GM19372 (cell line): ENCODE data around the gene CLIP4.

Experiments used
- ATAC-seq: cut with Tn5 transposase; IDR thresholded peaks from one replicate; pipeline ENCODE4 v1.9.1; 2021; ENCODE audit warnings: mild to moderate bottlenecking, low read depth, moderate library complexity; ENCODE audit not compliant: unreplicated experiment

CLIP4 gene

GRCh38 chr2:29130295-29130694 is 15.1 kb downstream of the CLIP4 start:
- ATAC-seq = peak; percentile 62

- no peak for ATAC-seq
Measured at GRCh38 chr2:29134933-29135332, 19.7 kb downstream of the CLIP4 start.

- ATAC-seq = no peak
Measured at GRCh38 chr2:29139152-29139551, 23.9 kb downstream of the CLIP4 start.

- ATAC-seq = no peak
Measured at GRCh38 chr2:29139731-29140130, 24.5 kb downstream of the CLIP4 start.

GRCh38 chr2:29143657-29144056 is 28.4 kb downstream of the CLIP4 start:
- ATAC-seq = no peak

- ATAC-seq = no peak
Measured at GRCh38 chr2:29146197-29146596, 31.0 kb downstream of the CLIP4 start.

- ATAC-seq = no peak
Measured at GRCh38 chr2:29147963-29148362, 32.7 kb downstream of the CLIP4 start.

- ATAC-seq = no peak
Measured at GRCh38 chr2:29154610-29155009, 39.4 kb downstream of the CLIP4 start.

- no peak for ATAC-seq
Measured at GRCh38 chr2:29155578-29155977, 40.4 kb downstream of the CLIP4 start.

GRCh38 chr2:29157131-29157530 is 41.9 kb downstream of the CLIP4 start:
- ATAC-seq = no peak

- no peak for ATAC-seq
Measured at GRCh38 chr2:29159125-29159524, 43.9 kb downstream of the CLIP4 start.

GRCh38 chr2:29160184-29160583 is 45.0 kb downstream of the CLIP4 start:
- no peak for ATAC-seq

GRCh38 chr2:29162204-29162928 is 47.2 kb downstream of the CLIP4 start:
- no peak for ATAC-seq

GRCh38 chr2:29164091-29164846 is 49.1 kb downstream of the CLIP4 start:
- no peak for ATAC-seq

GRCh38 chr2:29165362-29166241 is 50.4 kb downstream of the CLIP4 start:
- ATAC-seq = no peak

- no peak for ATAC-seq
Measured at GRCh38 chr2:29166242-29167039, 51.2 kb downstream of the CLIP4 start.

GRCh38 chr2:29174937-29175336 is 59.7 kb downstream of the CLIP4 start:
- no peak for ATAC-seq

GRCh38 chr2:29175338-29175737 is 60.1 kb downstream of the CLIP4 start:
- no peak for ATAC-seq

GRCh38 chr2:29182334-29182733 is 67.1 kb downstream of the CLIP4 start:
- no peak for ATAC-seq

GRCh38 chr2:29182920-29183319 is 67.7 kb downstream of the CLIP4 start:
- no peak for ATAC-seq
